ENCODE data around the gene SYK. TPM values are rescaled to one million over a fixed set of nuclear protein-coding genes. Genes with fewer than 3 reads are reported as not detected.
"Not testable (repeated sequence)": the region's sequence is repeated elsewhere in the genome, so short reads cannot be mapped to it uniquely, and the experiment has no call there.

The SYK gene
- total RNA-seq, 1 experiment from 2014 or later = 5.3 TPM

GRCh38 chr9:90787771-90788460 lies 13.7 kb upstream of the SYK start:
- no peaks in the 10 kb centered on the region for H3K36me3 Mint-ChIP-seq (ENCODE audit: insufficient read depth, unreplicated experiment)
- no peaks in the 10 kb centered on the region for H3K4me1 Mint-ChIP-seq (ENCODE audit: low read depth, unreplicated experiment)
- no peaks in the 10 kb centered on the region for H3K36me3 ChIP-seq (ENCODE audit: control insufficient read depth, insufficient read depth, low read length)
- no peaks in the 10 kb centered on the region for H3K4me1 ChIP-seq
- no peaks in the 10 kb centered on the region for H3K9me3 ChIP-seq
- H3K4me3 Mint-ChIP-seq (ENCODE audit: unreplicated experiment) = no peak overlapping the region
- H3K27me3 Mint-ChIP-seq (ENCODE audit: insufficient read depth, unreplicated experiment) = no peaks in the 10 kb centered on the region
- no peak overlapping the region for H3K4me3 ChIP-seq (ENCODE audit: low read depth, low read length)
- no peaks in the 10 kb centered on the region for H3K9me3 Mint-ChIP-seq (ENCODE audit: unreplicated experiment)
- POLR2A ChIA-PET = no interaction called here
- intact Hi-C loops (cut with micrococcal nuclease; ENCODE audit: unreplicated experiment) = no loop called here
- H3K27me3 ChIP-seq (replicated peaks; ENCODE audit: control insufficient read depth, insufficient read depth, low read length) = no peaks in the 10 kb centered on the region
- H3K27ac Mint-ChIP-seq (ENCODE audit: unreplicated experiment) = no peak overlapping the region
- no peak for TF ChIP-seq CTCF (IDR thresholded peaks at IDR 0.05; ENCODE audit: insufficient read depth in 1 of 2, low read depth in 1 of 2, low read length in 1 of 2, severe bottlenecking in 1 of 2, unreplicated experiment in 1 of 2)
- CTCF ChIA-PET = no interaction called here
- BruUV-seq (replicated peaks) = no TSS peak
- DNase-seq = no peak

- H3K36me3 ChIP-seq (ENCODE audit: control insufficient read depth, insufficient read depth, low read length); H3K4me1 Mint-ChIP-seq (ENCODE audit: low read depth, unreplicated experiment); H3K9me3 ChIP-seq; H3K9me3 Mint-ChIP-seq (ENCODE audit: unreplicated experiment); H3K4me1 ChIP-seq; CTCF ChIA-PET; H3K36me3 Mint-ChIP-seq (ENCODE audit: insufficient read depth, unreplicated experiment); H3K4me3 Mint-ChIP-seq (ENCODE audit: unreplicated experiment); BruUV-seq (replicated peaks); POLR2A ChIA-PET; DNase-seq; H3K27ac Mint-ChIP-seq (ENCODE audit: unreplicated experiment); intact Hi-C loops (cut with micrococcal nuclease; ENCODE audit: unreplicated experiment); H3K27me3 Mint-ChIP-seq (ENCODE audit: insufficient read depth, unreplicated experiment); H3K4me3 ChIP-seq (ENCODE audit: low read depth, low read length); H3K27me3 ChIP-seq (replicated peaks; ENCODE audit: control insufficient read depth, insufficient read depth, low read length): not testable (repeated sequence)
These were observed 13.1 kb upstream of the SYK start for GRCh38 chr9:90788527-90788926.

GRCh38 chr9:90789408-90789807 lies 12.2 kb upstream of the SYK start:
- POLR2A ChIA-PET = no interaction called here
- H3K4me1 ChIP-seq = no peaks in the 10 kb centered on the region
- Mint-ChIP-seq H3K4me1 (ENCODE audit: low read depth, unreplicated experiment) (no peaks in the 10 kb centered on the region), H3K36me3 (ENCODE audit: insufficient read depth, unreplicated experiment) (no peaks in the 10 kb centered on the region), H3K27me3 (ENCODE audit: insufficient read depth, unreplicated experiment) (no peaks in the 10 kb centered on the region), H3K27ac (ENCODE audit: unreplicated experiment) (no peak overlapping the region), H3K9me3 (ENCODE audit: unreplicated experiment) (no peaks in the 10 kb centered on the region), H3K4me3 (ENCODE audit: unreplicated experiment) (no peak overlapping the region)
- H3K27me3 ChIP-seq (replicated peaks; ENCODE audit: control insufficient read depth, insufficient read depth, low read length) = no peaks in the 10 kb centered on the region
- CTCF ChIA-PET = no interaction called here
- no peak overlapping the region for H3K4me3 ChIP-seq (ENCODE audit: low read depth, low read length)
- H3K9me3 ChIP-seq = no peaks in the 10 kb centered on the region
- no peak for DNase-seq
- BruUV-seq (replicated peaks) = no TSS peak
- no peaks in the 10 kb centered on the region for H3K36me3 ChIP-seq (ENCODE audit: control insufficient read depth, insufficient read depth, low read length)
- intact Hi-C loops (cut with micrococcal nuclease; ENCODE audit: unreplicated experiment) = no loop called here
- TF ChIP-seq CTCF (IDR thresholded peaks at IDR 0.05; ENCODE audit: insufficient read depth in 1 of 2, low read depth in 1 of 2, low read length in 1 of 2, severe bottlenecking in 1 of 2, unreplicated experiment in 1 of 2) = no peak

GRCh38 chr9:90789862-90790261 lies 11.8 kb upstream of the SYK start:
- no peaks in the 10 kb centered on the region for H3K9me3 Mint-ChIP-seq (ENCODE audit: unreplicated experiment)
- H3K9me3 ChIP-seq = no peaks in the 10 kb centered on the region
- H3K4me3 Mint-ChIP-seq (ENCODE audit: unreplicated experiment) = no peak overlapping the region
- no peaks in the 10 kb centered on the region for H3K36me3 ChIP-seq (ENCODE audit: control insufficient read depth, insufficient read depth, low read length)
- H3K36me3 Mint-ChIP-seq (ENCODE audit: insufficient read depth, unreplicated experiment) = no peaks in the 10 kb centered on the region
- no peak for DNase-seq
- no peak overlapping the region for H3K27ac Mint-ChIP-seq (ENCODE audit: unreplicated experiment)
- ChIA-PET POLR2A (no interaction called here), CTCF (no interaction called here)
- BruUV-seq (replicated peaks) = no TSS peak
- H3K4me3 ChIP-seq (ENCODE audit: low read depth, low read length) = no peak overlapping the region
- no peaks in the 10 kb centered on the region for H3K27me3 ChIP-seq (replicated peaks; ENCODE audit: control insufficient read depth, insufficient read depth, low read length)
- no peaks in the 10 kb centered on the region for H3K27me3 Mint-ChIP-seq (ENCODE audit: insufficient read depth, unreplicated experiment)
- no peaks in the 10 kb centered on the region for H3K4me1 ChIP-seq
- intact Hi-C loops (cut with micrococcal nuclease; ENCODE audit: unreplicated experiment) = no loop called here
- no peaks in the 10 kb centered on the region for H3K4me1 Mint-ChIP-seq (ENCODE audit: low read depth, unreplicated experiment)
- no peak for TF ChIP-seq CTCF (IDR thresholded peaks at IDR 0.05; ENCODE audit: insufficient read depth in 1 of 2, low read depth in 1 of 2, low read length in 1 of 2, severe bottlenecking in 1 of 2, unreplicated experiment in 1 of 2)

- H3K36me3 Mint-ChIP-seq (ENCODE audit: insufficient read depth, unreplicated experiment); CTCF ChIA-PET; DNase-seq; POLR2A ChIA-PET; H3K9me3 Mint-ChIP-seq (ENCODE audit: unreplicated experiment); H3K4me3 Mint-ChIP-seq (ENCODE audit: unreplicated experiment); H3K27me3 Mint-ChIP-seq (ENCODE audit: insufficient read depth, unreplicated experiment); H3K9me3 ChIP-seq; BruUV-seq (replicated peaks); H3K36me3 ChIP-seq (ENCODE audit: control insufficient read depth, insufficient read depth, low read length); H3K27me3 ChIP-seq (replicated peaks; ENCODE audit: control insufficient read depth, insufficient read depth, low read length); H3K4me1 Mint-ChIP-seq (ENCODE audit: low read depth, unreplicated experiment); H3K4me1 ChIP-seq; intact Hi-C loops (cut with micrococcal nuclease; ENCODE audit: unreplicated experiment); H3K27ac Mint-ChIP-seq (ENCODE audit: unreplicated experiment); H3K4me3 ChIP-seq (ENCODE audit: low read depth, low read length): not testable (repeated sequence)
These were observed 8.6 kb upstream of the SYK start for GRCh38 chr9:90793024-90793423.

All from Caco-2 (cell line).